ENCODE measurements around the gene CHRNA4.

Gene CHRNA4

GRCh38 chr20:63296531-63297299 lies 64.4 kb downstream of the CHRNA4 start:
- TF ChIP-seq CTCF (conservative IDR thresholded peaks at IDR 0.05; ENCODE audit: low read depth, low read length) = no peak
- no peak for DNase-seq (ENCODE audit: low read depth)
- no peak overlapping the region for H3K4me3 ChIP-seq (ENCODE audit: low read length)

GRCh38 chr20:63295846-63296245 lies 65.3 kb downstream of the CHRNA4 start:
- no peak for TF ChIP-seq CTCF (conservative IDR thresholded peaks at IDR 0.05; ENCODE audit: low read depth, low read length)
- H3K4me3 ChIP-seq (ENCODE audit: low read length) = no peak overlapping the region
- no peak for DNase-seq (ENCODE audit: low read depth)

GRCh38 chr20:63295422-63295821 lies 65.7 kb downstream of the CHRNA4 start:
- no peak for DNase-seq (ENCODE audit: low read depth)
- H3K4me3 ChIP-seq (ENCODE audit: low read length) = no peak overlapping the region
- peak; percentile 11 for TF ChIP-seq CTCF (conservative IDR thresholded peaks at IDR 0.05; ENCODE audit: low read depth, low read length)

- no peak for DNase-seq (ENCODE audit: low read depth)
- no peak for TF ChIP-seq CTCF (conservative IDR thresholded peaks at IDR 0.05; ENCODE audit: low read depth, low read length)
- no peak overlapping the region for H3K4me3 ChIP-seq (ENCODE audit: low read length)
Measured at GRCh38 chr20:63295018-63295417, 66.1 kb downstream of the CHRNA4 start.

DNA sequence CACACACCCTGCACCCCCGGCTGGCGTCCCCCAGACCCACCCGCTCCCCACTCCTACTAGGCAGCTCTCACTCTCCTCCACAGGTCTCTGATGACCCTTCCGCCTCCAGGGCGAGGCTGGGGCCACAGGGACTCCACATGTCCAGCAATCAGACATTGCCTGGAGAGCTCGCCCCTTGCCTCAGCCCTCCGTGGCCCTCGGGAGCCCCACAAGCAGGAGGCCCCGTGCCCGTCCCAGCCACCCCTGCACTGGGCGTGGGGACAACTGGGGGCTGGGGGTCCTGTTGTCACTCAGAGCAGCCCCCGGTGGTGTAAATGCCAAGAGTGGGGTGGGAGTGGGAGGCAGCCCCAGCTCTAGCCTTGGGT lies 66.6 kb downstream of the CHRNA4 start:
- no peak for TF ChIP-seq CTCF (conservative IDR thresholded peaks at IDR 0.05; ENCODE audit: low read depth, low read length)
- no peak overlapping the region for H3K4me3 ChIP-seq (ENCODE audit: low read length)
- DNase-seq (ENCODE audit: low read depth) = no peak

DNA sequence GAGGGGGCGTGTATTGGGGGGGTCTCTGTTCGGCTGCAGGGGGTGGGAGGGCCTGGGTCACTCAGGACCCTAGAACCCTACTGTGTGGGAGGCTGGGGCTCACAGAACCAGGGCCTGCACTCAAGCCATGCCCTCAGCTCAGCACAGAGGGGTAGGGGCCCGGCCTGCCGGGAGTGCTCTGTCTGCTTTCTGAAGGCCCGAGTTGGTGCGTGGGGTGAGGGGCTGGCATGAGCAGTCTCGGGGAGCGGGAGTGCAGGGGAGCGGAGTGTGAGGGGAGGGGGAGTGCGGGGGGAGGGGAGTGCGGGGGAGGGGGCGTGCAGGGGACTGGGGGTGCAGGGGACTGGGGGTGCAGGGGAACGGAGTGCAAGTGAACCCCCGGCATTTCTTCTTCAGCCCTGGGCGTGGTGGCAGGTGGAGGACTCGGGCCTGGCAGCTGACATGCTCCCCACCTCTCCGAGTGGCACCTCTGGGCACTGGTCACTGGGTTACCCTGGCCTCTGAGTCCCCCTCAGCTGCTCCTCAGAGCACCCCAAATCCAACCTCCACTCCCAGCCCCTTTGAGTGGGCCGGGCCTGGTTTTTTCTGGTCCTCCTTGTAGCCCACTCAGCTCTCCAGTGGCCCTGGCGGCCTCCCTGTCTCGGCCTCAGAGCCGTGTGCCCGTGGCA lies 67.1 kb downstream of the CHRNA4 start:
- no peak overlapping the region for H3K4me3 ChIP-seq (ENCODE audit: low read length)
- DNase-seq (ENCODE audit: low read depth) = no peak
- TF ChIP-seq CTCF (conservative IDR thresholded peaks at IDR 0.05; ENCODE audit: low read depth, low read length) = no peak

DNA sequence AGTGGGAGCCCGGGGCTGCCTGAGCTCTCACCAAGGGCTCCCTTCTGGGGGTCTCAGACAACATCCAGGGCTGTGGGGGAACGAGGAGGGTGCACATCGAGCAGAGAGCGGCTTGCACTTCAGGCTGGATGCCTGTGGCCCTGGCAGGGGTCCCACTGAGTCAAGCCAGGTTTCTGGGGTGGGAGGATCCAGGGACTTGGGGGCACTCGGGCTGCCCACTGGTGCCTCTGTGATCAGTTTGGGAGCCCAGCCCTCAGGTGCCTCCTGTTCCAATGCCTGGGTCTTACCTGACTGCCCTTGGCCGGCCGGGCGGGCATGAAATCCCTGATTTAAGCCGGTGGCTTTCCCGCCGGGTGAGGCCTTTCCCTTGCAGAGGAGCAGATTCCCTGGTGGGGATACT lies 67.7 kb downstream of the CHRNA4 start:
- no peak overlapping the region for H3K4me3 ChIP-seq (ENCODE audit: low read length)
- DNase-seq (ENCODE audit: low read depth) = no peak
- TF ChIP-seq CTCF (conservative IDR thresholded peaks at IDR 0.05; ENCODE audit: low read depth, low read length) = no peak
